PFSK-1 (cell line): ENCODE data around the gene TMEM242.

ENCODE experiments used
- FOXP2 ChIP-seq: optimal IDR thresholded peaks from 2 replicates; pipeline ENCODE3; 2011; ENCODE audit warnings: borderline replicate concordance, control low read depth, inconsistent platforms; ENCODE audit not compliant: insufficient read depth; ENCODE audit errors: extremely low read length, extremely low read depth
- POLR2AphosphoS5 ChIP-seq: IDR thresholded peaks from 2 replicates; pipeline ENCODE4 v1.6.1; 2012; ENCODE audit warnings: low read depth, mild to moderate bottlenecking, control low read depth, low read length, moderate library complexity
- TAF1 ChIP-seq: IDR thresholded peaks from 2 replicates; pipeline ENCODE4 v1.6.1; 2012; ENCODE audit warnings: low read length, control low read depth, borderline replicate concordance; ENCODE audit not compliant: insufficient read depth
- TF ChIP-seq, protein P1 (sequence below), 2 experiments: IDR thresholded peaks; 2 replicates each; pipeline versions ENCODE4 v1.6.1 to v1.8.0; 2011 to 2012; ENCODE audit warnings: low read depth in 2 of 2, low read length in 2 of 2, control low read depth in 1 of 2, inconsistent platforms in 1 of 2, mild to moderate bottlenecking in 1 of 2, moderate library complexity in 1 of 2; ENCODE audit not compliant: insufficient read depth in 1 of 2

DNA sequence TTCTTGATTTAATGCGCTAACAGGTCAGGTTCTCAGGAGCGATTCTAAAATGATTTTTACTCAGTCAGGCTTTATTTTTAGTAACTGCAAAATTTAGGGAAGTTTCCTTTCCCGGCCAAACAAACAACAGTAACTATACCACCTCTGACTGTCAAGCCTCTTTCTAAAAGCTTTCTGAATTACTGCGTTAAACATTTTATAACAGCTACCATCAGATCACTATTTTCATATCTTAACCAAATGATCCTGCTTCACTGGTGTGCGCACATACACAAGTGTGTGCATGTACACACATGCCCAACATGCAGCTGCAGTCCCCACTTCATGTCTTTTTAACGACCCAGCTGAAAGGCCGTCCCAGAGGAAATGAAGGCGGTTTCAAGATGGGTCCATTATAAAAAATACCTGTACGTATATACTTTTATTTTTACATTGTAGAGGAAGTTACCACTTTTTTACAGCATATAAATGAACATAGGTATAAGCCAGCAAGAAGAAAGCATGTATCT is 25.0 kb downstream of the TMEM242 start:
- TF ChIP-seq, protein P1, sequence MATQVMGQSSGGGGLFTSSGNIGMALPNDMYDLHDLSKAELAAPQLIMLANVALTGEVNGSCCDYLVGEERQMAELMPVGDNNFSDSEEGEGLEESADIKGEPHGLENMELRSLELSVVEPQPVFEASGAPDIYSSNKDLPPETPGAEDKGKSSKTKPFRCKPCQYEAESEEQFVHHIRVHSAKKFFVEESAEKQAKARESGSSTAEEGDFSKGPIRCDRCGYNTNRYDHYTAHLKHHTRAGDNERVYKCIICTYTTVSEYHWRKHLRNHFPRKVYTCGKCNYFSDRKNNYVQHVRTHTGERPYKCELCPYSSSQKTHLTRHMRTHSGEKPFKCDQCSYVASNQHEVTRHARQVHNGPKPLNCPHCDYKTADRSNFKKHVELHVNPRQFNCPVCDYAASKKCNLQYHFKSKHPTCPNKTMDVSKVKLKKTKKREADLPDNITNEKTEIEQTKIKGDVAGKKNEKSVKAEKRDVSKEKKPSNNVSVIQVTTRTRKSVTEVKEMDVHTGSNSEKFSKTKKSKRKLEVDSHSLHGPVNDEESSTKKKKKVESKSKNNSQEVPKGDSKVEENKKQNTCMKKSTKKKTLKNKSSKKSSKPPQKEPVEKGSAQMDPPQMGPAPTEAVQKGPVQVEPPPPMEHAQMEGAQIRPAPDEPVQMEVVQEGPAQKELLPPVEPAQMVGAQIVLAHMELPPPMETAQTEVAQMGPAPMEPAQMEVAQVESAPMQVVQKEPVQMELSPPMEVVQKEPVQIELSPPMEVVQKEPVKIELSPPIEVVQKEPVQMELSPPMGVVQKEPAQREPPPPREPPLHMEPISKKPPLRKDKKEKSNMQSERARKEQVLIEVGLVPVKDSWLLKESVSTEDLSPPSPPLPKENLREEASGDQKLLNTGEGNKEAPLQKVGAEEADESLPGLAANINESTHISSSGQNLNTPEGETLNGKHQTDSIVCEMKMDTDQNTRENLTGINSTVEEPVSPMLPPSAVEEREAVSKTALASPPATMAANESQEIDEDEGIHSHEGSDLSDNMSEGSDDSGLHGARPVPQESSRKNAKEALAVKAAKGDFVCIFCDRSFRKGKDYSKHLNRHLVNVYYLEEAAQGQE (IDR thresholded peaks at IDR 0.05; ENCODE audit: insufficient read depth in 1 of 2, low read depth in 2 of 2, low read length in 2 of 2): no peak
- no peak for TF ChIP-seq TAF1
- no peak for TF ChIP-seq FOXP2
- no peak for TF ChIP-seq POLR2AphosphoS5
